Transverse colon (tissue), 4 donors: ENCODE measurements around the gene EDA2R. TPM values are rescaled to one million over a fixed set of nuclear protein-coding genes. Genes with fewer than 3 reads are reported as not detected.

Experiments used
- DNase-seq: peaks from one replicate; pipeline ENCODE4 v3.0.0-alpha.2; 2019
- H3K27ac ChIP-seq, 4 donors: fragments of 200-600 bp; sonication (generic); 2 replicates each; pipeline ENCODE4 v1.5.1; 2016 to 2018; ENCODE audit warnings: inconsistent platforms in 4 of 4
- H3K27me3 ChIP-seq: fragments of 200-600 bp; sonication (generic); 2 replicates; pipeline ENCODE4 v1.5.1; 2017; ENCODE audit warnings: inconsistent platforms
- H3K36me3 ChIP-seq, 4 donors: fragments of 200-600 bp; sonication (generic); 2 replicates each; pipeline ENCODE4 v1.5.1; 2017 to 2019; ENCODE audit warnings: inconsistent platforms in 4 of 4
- H3K4me1 ChIP-seq, 4 donors: fragments of 200-600 bp; sonication (generic); 2 replicates each; pipeline ENCODE4 v1.5.1; 2017 to 2020; ENCODE audit warnings: inconsistent platforms in 4 of 4
- H3K4me3 ChIP-seq, 4 donors: fragments of 200-600 bp; sonication (generic); 1 replicate in 1 of 4; 2 replicates in 3 of 4; pipeline versions ENCODE4 v1.5.1 to v1.6.1; 2017 to 2019; ENCODE audit warnings: inconsistent platforms in 4 of 4
- H3K9me3 ChIP-seq, 2 donors: fragments of 200-600 bp; sonication (generic); 2 replicates each; pipeline ENCODE4 v1.5.1; 2017 to 2019; ENCODE audit warnings: inconsistent platforms in 2 of 2
- EP300 ChIP-seq: sonication (generic); formaldehyde crosslinking; IDR thresholded peaks from one replicate; pipeline ENCODE4 v1.6.1; 2017; ENCODE audit warnings: antibody characterized with exemption, low read depth
- POLR2A ChIP-seq: fragments of 450-650 bp; IDR thresholded peaks from one replicate; pipeline ENCODE4 v1.6.1; 2016; ENCODE audit warnings: antibody characterized with exemption, mild to moderate bottlenecking, moderate library complexity
- POLR2AphosphoS5 ChIP-seq, 3 donors: sonication (generic); formaldehyde crosslinking; IDR thresholded peaks; one replicate each; pipeline ENCODE4 v1.6.1; 2016; ENCODE audit warnings: antibody characterized with exemption in 3 of 3
- WGBS, 2 donors: methylation state at CpG; one replicate each; pipeline ENCODE4 v1.1.5; 2018; ENCODE audit warnings: low coverage in 1 of 2; 5-methylcytosine and 5-hydroxymethylcytosine counted together
- in situ Hi-C, 4 donors: fragments of 200-750 bp; cut with MboI; loops; one replicate each; pipeline versions ENCODE4 v1.15.0 to v1.15.1; 2017; ENCODE audit warnings: low sequenced_read_pairs in 3 of 4, low pct_ligation_motif_present in 1 of 4, low pct_unique_long_range_greater_than_20kb in 1 of 4
- intact Hi-C: fragments of 100-400 bp; cut with DNase I; formaldehyde crosslinking; loops from one replicate; pipeline ENCODE4 v1.15.1; 2023; ENCODE audit warnings: low total_unique reads
- total RNA-seq, 4 donors: library from RNA; depleted of rRNA; stranded (reverse); fragments of >200 nt; gene quantifications; one replicate each; pipeline ENCODE4 v1.1.0, GENCODE V29; 2016
- TF ChIP-seq, protein P1 (sequence below), 5 experiments: fragments of 200-600 bp in 3 of 5; fragments of 450-650 bp in 2 of 5; sonication (generic) in 3 of 5; IDR thresholded peaks; 1 replicate in 2 of 5; 2 replicates in 3 of 5; pipeline ENCODE4 v1.5.1; 2016 to 2017; ENCODE audit warnings: antibody characterized with exemption in 5 of 5, inconsistent platforms in 3 of 5, mild to moderate bottlenecking in 2 of 5, moderate library complexity in 1 of 5

Gene EDA2R
- total RNA-seq, 4 donors from 2014 or later, result 0.48 to 2.0 (median 0.96) TPM; not detected in 1

DNA sequence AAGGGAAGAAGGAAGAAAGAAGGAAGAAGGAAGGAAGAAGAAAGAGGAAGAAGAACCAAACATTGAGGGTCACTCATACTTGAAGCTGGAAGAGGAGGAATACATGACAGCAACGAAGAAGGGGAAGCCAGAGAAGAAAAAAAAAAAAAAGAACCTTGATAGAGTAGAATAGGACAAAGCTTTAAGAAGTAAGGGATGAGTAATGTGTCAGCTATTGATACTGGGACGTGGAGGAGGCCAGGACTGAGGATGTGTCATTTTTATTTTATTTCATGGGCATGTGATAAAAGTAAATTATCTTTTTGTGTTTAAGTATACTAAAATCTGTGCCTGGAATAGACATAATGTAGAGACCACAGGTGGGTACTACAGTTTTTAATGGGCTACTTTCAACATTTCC lies 6.4 kb downstream of the EDA2R start:
- no peak for DNase-seq
- WGBS, 2 donors, result 45% methylated on average over 2 of the region's 2 CpGs; no CpG with 5 or more reads in 1 of the 2 donors
- no peak for TF ChIP-seq POLR2AphosphoS5 (IDR thresholded peaks at IDR 0.05)
- TF ChIP-seq, protein P1, sequence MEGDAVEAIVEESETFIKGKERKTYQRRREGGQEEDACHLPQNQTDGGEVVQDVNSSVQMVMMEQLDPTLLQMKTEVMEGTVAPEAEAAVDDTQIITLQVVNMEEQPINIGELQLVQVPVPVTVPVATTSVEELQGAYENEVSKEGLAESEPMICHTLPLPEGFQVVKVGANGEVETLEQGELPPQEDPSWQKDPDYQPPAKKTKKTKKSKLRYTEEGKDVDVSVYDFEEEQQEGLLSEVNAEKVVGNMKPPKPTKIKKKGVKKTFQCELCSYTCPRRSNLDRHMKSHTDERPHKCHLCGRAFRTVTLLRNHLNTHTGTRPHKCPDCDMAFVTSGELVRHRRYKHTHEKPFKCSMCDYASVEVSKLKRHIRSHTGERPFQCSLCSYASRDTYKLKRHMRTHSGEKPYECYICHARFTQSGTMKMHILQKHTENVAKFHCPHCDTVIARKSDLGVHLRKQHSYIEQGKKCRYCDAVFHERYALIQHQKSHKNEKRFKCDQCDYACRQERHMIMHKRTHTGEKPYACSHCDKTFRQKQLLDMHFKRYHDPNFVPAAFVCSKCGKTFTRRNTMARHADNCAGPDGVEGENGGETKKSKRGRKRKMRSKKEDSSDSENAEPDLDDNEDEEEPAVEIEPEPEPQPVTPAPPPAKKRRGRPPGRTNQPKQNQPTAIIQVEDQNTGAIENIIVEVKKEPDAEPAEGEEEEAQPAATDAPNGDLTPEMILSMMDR (IDR thresholded peaks at IDR 0.05), result no peak
- TF ChIP-seq EP300, result no peak
- TF ChIP-seq POLR2A, result no peak
- Histone ChIP-seq H3K9me3 (no peaks in the 10 kb centered on the region), H3K27ac (no peak overlapping the region), H3K4me1 (no peaks in the 10 kb centered on the region), H3K27me3 (no peaks in the 10 kb centered on the region), H3K4me3 (no peak overlapping the region), H3K36me3 (no peaks in the 10 kb centered on the region)
- in situ Hi-C loops, result no loop called here
- intact Hi-C loops, result no loop called here

DNA sequence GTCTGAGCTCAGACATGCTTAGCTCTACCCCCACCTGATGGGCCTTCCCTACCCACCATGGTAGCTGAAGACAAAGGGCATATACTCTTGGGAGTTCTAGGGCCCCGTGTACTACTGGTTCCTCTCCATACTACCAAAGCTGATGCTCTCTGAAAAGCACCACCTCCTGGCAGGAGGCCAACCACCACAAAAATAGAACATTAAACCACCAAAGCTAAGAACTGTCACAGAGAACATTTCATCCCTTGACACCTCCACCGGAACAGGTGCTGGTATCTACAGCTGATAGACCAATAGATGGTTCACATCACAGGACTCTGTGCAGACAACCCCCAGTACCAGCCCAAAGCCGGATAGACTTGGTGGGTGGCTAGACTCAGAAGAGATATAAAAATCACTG lies 13.4 kb downstream of the EDA2R start:
- intact Hi-C loops (no loop called here), in situ Hi-C loops (no loop called here)
- no peak overlapping the region for H3K4me3 ChIP-seq
- no peaks in the 10 kb centered on the region for H3K36me3 ChIP-seq
- no peaks in the 10 kb centered on the region for H3K27me3 ChIP-seq
- no peak overlapping the region for H3K27ac ChIP-seq
- WGBS, 2 donors, result 67% methylated on average over 3 of the region's 3 CpGs; no CpG with 5 or more reads in 1 of the 2 donors
- H3K4me1 ChIP-seq, result no peaks in the 10 kb centered on the region
- no peak for DNase-seq
- H3K9me3 ChIP-seq, result no peaks in the 10 kb centered on the region
- TF ChIP-seq POLR2A (no peak), POLR2AphosphoS5 (IDR thresholded peaks at IDR 0.05) (no peak), EP300 (no peak)
- TF ChIP-seq, protein P1 (IDR thresholded peaks at IDR 0.05), result no peak

DNA sequence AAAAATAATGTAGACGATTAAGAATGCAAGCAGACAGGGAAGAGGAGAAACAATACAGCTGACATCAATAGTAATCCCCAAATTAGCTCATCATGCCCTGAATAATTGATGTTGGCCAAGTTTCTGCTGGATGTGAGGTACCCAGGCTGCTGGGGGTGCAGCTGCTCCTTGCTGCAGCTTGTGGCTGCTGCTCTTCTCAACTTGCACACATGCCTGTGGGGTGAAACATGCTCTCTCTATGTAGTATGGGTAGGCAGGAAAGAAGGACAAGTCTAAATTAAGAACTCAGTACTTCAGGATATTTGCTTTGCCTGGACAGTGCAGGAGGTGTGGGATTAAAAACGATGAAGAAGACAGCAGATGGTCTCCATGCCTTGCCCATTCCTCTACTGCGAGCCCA lies 16.7 kb downstream of the EDA2R start:
- Histone ChIP-seq H3K27ac (no peak overlapping the region), H3K27me3 (no peaks in the 10 kb centered on the region), H3K4me1 (no peaks in the 10 kb centered on the region), H3K4me3 (no peak overlapping the region), H3K36me3 (no peaks in the 10 kb centered on the region), H3K9me3 (no peaks in the 10 kb centered on the region)
- TF ChIP-seq, protein P1 (IDR thresholded peaks at IDR 0.05), result no peak
- TF ChIP-seq POLR2AphosphoS5 (IDR thresholded peaks at IDR 0.05) (no peak), EP300 (no peak), POLR2A (no peak)
- 65% methylated on average over 3 of the region's 3 CpGs; no CpG with 5 or more reads in 1 of the 2 donors for WGBS, 2 donors
- in situ Hi-C loops, result no loop called here
- no peak for DNase-seq
- intact Hi-C loops, result no loop called here

DNA sequence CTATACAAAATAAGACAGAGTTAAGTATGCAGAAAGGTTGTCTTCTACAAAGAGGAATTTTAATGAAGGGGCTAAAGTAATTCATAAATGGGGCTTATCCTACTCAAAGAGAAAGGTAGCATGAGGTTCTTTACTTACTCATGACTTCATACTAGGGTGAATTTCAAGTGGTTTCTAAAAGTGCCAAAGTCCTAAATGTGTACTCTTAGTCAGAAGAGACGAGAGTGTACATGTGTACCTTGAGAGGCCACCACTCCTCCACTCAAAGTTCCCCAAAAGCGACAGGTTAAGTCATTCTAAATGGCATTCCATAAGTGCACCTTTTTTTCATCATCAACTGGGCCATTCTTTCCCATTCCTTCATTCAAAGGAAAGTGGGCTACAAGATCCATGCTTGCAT lies 21.9 kb downstream of the EDA2R start:
- WGBS, 2 donors, result 53% methylated on average over 2 of the region's 2 CpGs; no CpG with 5 or more reads in 1 of the 2 donors

More for the DNA sequence above, 21.9 kb downstream of the EDA2R start:
- Histone ChIP-seq H3K4me1 (no peaks in the 10 kb centered on the region), H3K4me3 (no peak overlapping the region), H3K27ac (no peak overlapping the region), H3K36me3 (no peaks in the 10 kb centered on the region), H3K27me3 (no peaks in the 10 kb centered on the region), H3K9me3 (no peaks in the 10 kb centered on the region)
- in situ Hi-C loops (no loop called here), intact Hi-C loops (no loop called here)
- TF ChIP-seq POLR2A (no peak), EP300 (no peak), POLR2AphosphoS5 (IDR thresholded peaks at IDR 0.05) (no peak)
- TF ChIP-seq, protein P1 (IDR thresholded peaks at IDR 0.05), result no peak
- DNase-seq, result no peak
